SK-N-SH (cell line): ENCODE results near the gene ERCC2.

Experiments used
- ELF1 ChIP-seq: IDR thresholded peaks from 2 replicates; pipeline ENCODE4 v1.4.0; 2012
- EP300 ChIP-seq, 2 experiments: IDR thresholded peaks; 2 replicates each; pipeline versions ENCODE4 v1.4.0 to v1.6.1; 2012; ENCODE audit warnings: borderline replicate concordance in 1 of 2, low read depth in 1 of 2, low read length in 1 of 2
- EZH2phosphoT487 ChIP-seq: fragments of 200-600 bp; sonication (generic); IDR thresholded peaks from 2 replicates; pipeline ENCODE4 v1.6.1; 2017; ENCODE audit warnings: low read depth, mixed run types, mild to moderate bottlenecking, antibody characterized with exemption, moderate library complexity, borderline replicate concordance
- FOSL2 ChIP-seq: IDR thresholded peaks from 2 replicates; pipeline ENCODE4 v1.4.0; 2012; ENCODE audit warnings: low read depth, mild to moderate bottlenecking, moderate library complexity, borderline replicate concordance
- FOXM1 ChIP-seq: IDR thresholded peaks from 2 replicates; pipeline ENCODE4 v1.4.0; 2012; ENCODE audit warnings: low read depth, mild to moderate bottlenecking
- GABPA ChIP-seq: IDR thresholded peaks from 2 replicates; pipeline ENCODE4 v1.4.0; 2012; ENCODE audit warnings: low read depth, mild to moderate bottlenecking
- MXI1 ChIP-seq: IDR thresholded peaks from 2 replicates; pipeline ENCODE4 v1.6.1; 2012; ENCODE audit warnings: mild to moderate bottlenecking, low read depth, low read length, improper control_type of control experiment
- RCOR1 ChIP-seq: fragments of 150-350 bp; IDR thresholded peaks from 2 replicates; pipeline ENCODE4 v1.6.1; 2017; ENCODE audit warnings: antibody characterized with exemption, low read length
- RFX5 ChIP-seq: IDR thresholded peaks from 2 replicates; pipeline ENCODE4 v1.6.1; 2012; ENCODE audit warnings: mild to moderate bottlenecking, improper control_type of control experiment, low read length
- TF ChIP-seq, protein P1 (sequence below): fragments of 200-600 bp; sonication (generic); IDR thresholded peaks from 2 replicates; pipeline ENCODE4 v1.6.1; 2017; ENCODE audit warnings: antibody characterized with exemption, mild to moderate bottlenecking, moderate library complexity
- TF ChIP-seq, protein P2 (sequence below): IDR thresholded peaks from 2 replicates; pipeline ENCODE4 v1.4.0; 2012; ENCODE audit warnings: low read depth, borderline replicate concordance
- TF ChIP-seq, protein P3 (sequence below): fragments of 150-350 bp; IDR thresholded peaks from 2 replicates; pipeline ENCODE4 v1.6.1; 2017; ENCODE audit warnings: antibody characterized with exemption, low read length, low read depth, borderline replicate concordance
- TF ChIP-seq, protein P4 (sequence below): IDR thresholded peaks from 2 replicates; pipeline ENCODE4 v1.6.1; 2012; ENCODE audit warnings: mild to moderate bottlenecking, low read depth, low read length, moderate library complexity
- TF ChIP-seq, protein P5 (sequence below): IDR thresholded peaks from 2 replicates; pipeline ENCODE4; 2012

DNA sequence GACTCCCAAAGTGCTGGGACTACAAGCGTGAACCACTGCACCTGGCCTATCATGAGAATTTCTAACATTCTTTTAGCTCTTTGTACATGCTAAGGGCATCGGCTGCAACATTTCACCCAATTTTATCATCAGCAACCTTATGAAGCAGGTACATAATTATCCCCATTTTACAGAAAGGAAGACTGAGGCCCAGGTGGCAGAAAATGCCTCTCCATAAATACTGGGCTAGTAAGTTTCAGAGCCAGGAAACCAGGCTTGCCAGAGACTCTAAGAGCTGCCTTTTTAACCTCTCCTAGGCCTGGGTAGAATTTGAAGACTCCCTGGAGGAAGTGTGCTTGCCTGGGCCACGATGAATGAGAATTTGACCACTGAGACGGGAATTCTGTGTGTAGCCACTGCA lies 2.2 kb downstream of the ERCC2 start:
- TF ChIP-seq, protein P1, sequence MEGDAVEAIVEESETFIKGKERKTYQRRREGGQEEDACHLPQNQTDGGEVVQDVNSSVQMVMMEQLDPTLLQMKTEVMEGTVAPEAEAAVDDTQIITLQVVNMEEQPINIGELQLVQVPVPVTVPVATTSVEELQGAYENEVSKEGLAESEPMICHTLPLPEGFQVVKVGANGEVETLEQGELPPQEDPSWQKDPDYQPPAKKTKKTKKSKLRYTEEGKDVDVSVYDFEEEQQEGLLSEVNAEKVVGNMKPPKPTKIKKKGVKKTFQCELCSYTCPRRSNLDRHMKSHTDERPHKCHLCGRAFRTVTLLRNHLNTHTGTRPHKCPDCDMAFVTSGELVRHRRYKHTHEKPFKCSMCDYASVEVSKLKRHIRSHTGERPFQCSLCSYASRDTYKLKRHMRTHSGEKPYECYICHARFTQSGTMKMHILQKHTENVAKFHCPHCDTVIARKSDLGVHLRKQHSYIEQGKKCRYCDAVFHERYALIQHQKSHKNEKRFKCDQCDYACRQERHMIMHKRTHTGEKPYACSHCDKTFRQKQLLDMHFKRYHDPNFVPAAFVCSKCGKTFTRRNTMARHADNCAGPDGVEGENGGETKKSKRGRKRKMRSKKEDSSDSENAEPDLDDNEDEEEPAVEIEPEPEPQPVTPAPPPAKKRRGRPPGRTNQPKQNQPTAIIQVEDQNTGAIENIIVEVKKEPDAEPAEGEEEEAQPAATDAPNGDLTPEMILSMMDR = no peak
- no peak for TF ChIP-seq ELF1
- no peak for TF ChIP-seq EP300 (IDR thresholded peaks at IDR 0.05; ENCODE audit: borderline replicate concordance in 1 of 2, low read depth in 1 of 2, low read length in 1 of 2)
- TF ChIP-seq, protein P2, sequence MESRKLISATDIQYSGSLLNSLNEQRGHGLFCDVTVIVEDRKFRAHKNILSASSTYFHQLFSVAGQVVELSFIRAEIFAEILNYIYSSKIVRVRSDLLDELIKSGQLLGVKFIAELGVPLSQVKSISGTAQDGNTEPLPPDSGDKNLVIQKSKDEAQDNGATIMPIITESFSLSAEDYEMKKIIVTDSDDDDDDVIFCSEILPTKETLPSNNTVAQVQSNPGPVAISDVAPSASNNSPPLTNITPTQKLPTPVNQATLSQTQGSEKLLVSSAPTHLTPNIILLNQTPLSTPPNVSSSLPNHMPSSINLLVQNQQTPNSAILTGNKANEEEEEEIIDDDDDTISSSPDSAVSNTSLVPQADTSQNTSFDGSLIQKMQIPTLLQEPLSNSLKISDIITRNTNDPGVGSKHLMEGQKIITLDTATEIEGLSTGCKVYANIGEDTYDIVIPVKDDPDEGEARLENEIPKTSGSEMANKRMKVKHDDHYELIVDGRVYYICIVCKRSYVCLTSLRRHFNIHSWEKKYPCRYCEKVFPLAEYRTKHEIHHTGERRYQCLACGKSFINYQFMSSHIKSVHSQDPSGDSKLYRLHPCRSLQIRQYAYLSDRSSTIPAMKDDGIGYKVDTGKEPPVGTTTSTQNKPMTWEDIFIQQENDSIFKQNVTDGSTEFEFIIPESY = no peak
- TF ChIP-seq, protein P3, sequence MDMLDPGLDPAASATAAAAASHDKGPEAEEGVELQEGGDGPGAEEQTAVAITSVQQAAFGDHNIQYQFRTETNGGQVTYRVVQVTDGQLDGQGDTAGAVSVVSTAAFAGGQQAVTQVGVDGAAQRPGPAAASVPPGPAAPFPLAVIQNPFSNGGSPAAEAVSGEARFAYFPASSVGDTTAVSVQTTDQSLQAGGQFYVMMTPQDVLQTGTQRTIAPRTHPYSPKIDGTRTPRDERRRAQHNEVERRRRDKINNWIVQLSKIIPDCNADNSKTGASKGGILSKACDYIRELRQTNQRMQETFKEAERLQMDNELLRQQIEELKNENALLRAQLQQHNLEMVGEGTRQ = no peak
- TF ChIP-seq FOSL2 = no peak
- TF ChIP-seq RFX5 = no peak
- TF ChIP-seq, protein P4, sequence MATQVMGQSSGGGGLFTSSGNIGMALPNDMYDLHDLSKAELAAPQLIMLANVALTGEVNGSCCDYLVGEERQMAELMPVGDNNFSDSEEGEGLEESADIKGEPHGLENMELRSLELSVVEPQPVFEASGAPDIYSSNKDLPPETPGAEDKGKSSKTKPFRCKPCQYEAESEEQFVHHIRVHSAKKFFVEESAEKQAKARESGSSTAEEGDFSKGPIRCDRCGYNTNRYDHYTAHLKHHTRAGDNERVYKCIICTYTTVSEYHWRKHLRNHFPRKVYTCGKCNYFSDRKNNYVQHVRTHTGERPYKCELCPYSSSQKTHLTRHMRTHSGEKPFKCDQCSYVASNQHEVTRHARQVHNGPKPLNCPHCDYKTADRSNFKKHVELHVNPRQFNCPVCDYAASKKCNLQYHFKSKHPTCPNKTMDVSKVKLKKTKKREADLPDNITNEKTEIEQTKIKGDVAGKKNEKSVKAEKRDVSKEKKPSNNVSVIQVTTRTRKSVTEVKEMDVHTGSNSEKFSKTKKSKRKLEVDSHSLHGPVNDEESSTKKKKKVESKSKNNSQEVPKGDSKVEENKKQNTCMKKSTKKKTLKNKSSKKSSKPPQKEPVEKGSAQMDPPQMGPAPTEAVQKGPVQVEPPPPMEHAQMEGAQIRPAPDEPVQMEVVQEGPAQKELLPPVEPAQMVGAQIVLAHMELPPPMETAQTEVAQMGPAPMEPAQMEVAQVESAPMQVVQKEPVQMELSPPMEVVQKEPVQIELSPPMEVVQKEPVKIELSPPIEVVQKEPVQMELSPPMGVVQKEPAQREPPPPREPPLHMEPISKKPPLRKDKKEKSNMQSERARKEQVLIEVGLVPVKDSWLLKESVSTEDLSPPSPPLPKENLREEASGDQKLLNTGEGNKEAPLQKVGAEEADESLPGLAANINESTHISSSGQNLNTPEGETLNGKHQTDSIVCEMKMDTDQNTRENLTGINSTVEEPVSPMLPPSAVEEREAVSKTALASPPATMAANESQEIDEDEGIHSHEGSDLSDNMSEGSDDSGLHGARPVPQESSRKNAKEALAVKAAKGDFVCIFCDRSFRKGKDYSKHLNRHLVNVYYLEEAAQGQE = no peak
- no peak for TF ChIP-seq RCOR1
- TF ChIP-seq EZH2phosphoT487 = no peak
- TF ChIP-seq GABPA = no peak
- TF ChIP-seq, protein P5, sequence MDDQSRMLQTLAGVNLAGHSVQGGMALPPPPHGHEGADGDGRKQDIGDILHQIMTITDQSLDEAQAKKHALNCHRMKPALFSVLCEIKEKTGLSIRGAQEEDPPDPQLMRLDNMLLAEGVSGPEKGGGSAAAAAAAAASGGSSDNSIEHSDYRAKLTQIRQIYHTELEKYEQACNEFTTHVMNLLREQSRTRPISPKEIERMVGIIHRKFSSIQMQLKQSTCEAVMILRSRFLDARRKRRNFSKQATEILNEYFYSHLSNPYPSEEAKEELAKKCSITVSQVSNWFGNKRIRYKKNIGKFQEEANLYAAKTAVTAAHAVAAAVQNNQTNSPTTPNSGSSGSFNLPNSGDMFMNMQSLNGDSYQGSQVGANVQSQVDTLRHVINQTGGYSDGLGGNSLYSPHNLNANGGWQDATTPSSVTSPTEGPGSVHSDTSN = no peak
- no peak for TF ChIP-seq MXI1
- no peak for TF ChIP-seq FOXM1
